ENCODE measurements around the gene DCUN1D1. TPM values are rescaled to one million over a fixed set of nuclear protein-coding genes. Genes with fewer than 3 reads are reported as not detected.

DCUN1D1 gene
- total and polyA plus RNA-seq, 8 donors, result 7.0 to 56.4 (median 14.5) TPM

DNA sequence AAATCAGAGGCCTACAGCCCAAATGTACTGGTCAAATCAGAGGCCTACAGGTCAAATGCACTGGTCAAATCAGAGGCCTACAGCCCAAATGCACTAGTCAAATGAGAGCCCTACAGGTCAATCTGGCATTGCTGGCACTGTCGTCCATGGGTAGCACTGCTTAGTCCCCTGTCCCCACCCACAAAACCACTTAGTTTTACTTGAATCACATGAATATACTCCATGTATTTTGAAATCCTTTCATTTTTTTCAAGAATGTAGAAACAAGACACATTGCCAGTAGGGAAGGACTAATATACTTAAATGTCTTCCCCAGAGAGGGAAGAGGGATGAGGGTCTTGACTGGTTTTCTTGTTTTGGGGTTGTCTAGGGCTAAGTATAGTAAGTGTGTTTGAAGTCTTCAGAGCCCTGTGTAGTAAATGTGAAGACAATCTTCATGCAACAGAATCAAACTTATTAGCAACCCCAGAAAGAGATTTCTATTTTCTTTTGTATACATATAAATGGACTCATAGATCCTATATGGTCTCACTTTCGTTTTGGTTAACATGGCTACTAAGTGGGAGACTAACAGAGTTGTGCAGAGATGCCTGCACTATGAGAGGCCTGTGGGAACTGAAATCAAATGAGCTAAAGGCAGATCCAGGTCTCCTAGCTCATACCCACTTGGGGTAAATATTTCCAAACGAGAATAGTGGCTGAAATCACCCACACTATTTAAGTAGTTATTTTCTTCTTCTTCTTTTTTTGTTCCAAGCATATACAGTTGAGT is 38.3 kb upstream of the DCUN1D1 start:
- TF ChIP-seq POLR2AphosphoS5 (IDR thresholded peaks at IDR 0.05) (no peak), POLR2A (IDR thresholded peaks at IDR 0.05) (no peak), EP300 (IDR thresholded peaks at IDR 0.05) (no peak)
- TF ChIP-seq, protein P1, sequence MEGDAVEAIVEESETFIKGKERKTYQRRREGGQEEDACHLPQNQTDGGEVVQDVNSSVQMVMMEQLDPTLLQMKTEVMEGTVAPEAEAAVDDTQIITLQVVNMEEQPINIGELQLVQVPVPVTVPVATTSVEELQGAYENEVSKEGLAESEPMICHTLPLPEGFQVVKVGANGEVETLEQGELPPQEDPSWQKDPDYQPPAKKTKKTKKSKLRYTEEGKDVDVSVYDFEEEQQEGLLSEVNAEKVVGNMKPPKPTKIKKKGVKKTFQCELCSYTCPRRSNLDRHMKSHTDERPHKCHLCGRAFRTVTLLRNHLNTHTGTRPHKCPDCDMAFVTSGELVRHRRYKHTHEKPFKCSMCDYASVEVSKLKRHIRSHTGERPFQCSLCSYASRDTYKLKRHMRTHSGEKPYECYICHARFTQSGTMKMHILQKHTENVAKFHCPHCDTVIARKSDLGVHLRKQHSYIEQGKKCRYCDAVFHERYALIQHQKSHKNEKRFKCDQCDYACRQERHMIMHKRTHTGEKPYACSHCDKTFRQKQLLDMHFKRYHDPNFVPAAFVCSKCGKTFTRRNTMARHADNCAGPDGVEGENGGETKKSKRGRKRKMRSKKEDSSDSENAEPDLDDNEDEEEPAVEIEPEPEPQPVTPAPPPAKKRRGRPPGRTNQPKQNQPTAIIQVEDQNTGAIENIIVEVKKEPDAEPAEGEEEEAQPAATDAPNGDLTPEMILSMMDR (IDR thresholded peaks at IDR 0.05), result no peak
- Histone ChIP-seq H3K4me3 (no peak overlapping the region), H3K27ac (no peak overlapping the region), H3K36me3 (peaks cover 41 to 88% (median 85%) of the 10 kb centered on the region in 4 donors), H3K27me3 (no peaks in the 10 kb centered on the region), H3K4me1 (peaks cover 0 to 3% (median 0%) of the 10 kb centered on the region in 4 donors), H3K9me3 (no peaks in the 10 kb centered on the region)
- WGBS, 5 donors, result 91 to 97% (median 96%) methylated on average over 3 of the region's 3 CpGs
- intact Hi-C loops (cut with DNase I; ENCODE audit: low total_unique reads), result no loop called here
- no peak for DNase-seq

DNA sequence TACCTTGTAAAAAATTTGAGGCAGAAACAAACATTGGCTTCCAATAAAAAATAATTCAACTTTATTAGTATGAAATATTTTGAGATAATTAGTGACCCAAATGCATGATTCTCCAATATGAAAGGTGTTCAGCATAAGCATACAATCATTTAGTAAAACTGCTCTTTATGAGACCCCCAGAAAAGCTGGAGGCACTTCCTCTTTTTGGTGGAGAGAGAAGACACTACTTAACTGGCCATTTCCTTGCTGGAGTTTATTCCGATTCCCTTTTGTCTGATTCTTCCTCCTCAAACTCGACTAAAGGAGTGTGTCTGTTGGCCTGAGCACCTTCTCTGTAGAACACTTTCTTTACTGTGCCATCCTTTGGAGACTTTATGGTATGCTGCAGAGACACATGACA is 34.8 kb upstream of the DCUN1D1 start:
- Histone ChIP-seq H3K4me1 (peaks cover 0 to 6% (median 1%) of the 10 kb centered on the region in 4 donors), H3K4me3 (no peak overlapping the region), H3K27me3 (no peaks in the 10 kb centered on the region), H3K27ac (no peak overlapping the region), H3K9me3 (no peaks in the 10 kb centered on the region), H3K36me3 (peaks cover 28 to 86% (median 76%) of the 10 kb centered on the region in 4 donors)
- TF ChIP-seq POLR2A (IDR thresholded peaks at IDR 0.05) (no peak), POLR2AphosphoS5 (IDR thresholded peaks at IDR 0.05) (no peak), EP300 (IDR thresholded peaks at IDR 0.05) (no peak)
- TF ChIP-seq, protein P1 (IDR thresholded peaks at IDR 0.05), result no peak
- intact Hi-C loops (cut with DNase I; ENCODE audit: low total_unique reads), result no loop called here
- 68 to 89% (median 84%) methylated on average over 2 of the region's 2 CpGs for WGBS, 5 donors
- no peak for DNase-seq

DNA sequence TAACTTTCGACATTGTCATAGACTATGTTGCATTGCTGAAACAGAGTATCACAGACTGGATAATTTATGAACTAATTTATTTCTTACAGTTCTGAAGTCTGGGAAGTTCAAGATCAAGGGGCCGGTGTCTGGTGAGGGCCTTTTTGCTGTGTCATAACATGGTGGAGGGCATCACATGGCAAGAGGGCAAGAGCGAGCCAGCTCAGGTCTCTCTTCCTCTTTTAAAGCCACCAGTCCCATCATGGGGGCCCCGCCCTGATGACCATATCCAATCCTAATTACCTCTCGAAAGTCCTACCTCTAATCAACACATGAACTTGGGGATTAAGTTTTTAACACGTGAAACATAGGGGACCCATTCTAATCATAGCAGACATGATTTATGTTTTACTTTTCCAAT is 33.5 kb upstream of the DCUN1D1 start:
- no peak for DNase-seq
- TF ChIP-seq POLR2AphosphoS5 (IDR thresholded peaks at IDR 0.05), result no peak
- no peak for TF ChIP-seq EP300 (IDR thresholded peaks at IDR 0.05)
- no peak for TF ChIP-seq POLR2A (IDR thresholded peaks at IDR 0.05)
- TF ChIP-seq, protein P1 (IDR thresholded peaks at IDR 0.05), result no peak
- no peak overlapping the region for H3K27ac ChIP-seq
- H3K36me3 ChIP-seq, result peaks cover 16 to 73% (median 62%) of the 10 kb centered on the region in 4 donors
- no peaks in the 10 kb centered on the region for H3K27me3 ChIP-seq
- peaks cover 0 to 17% (median 8%) of the 10 kb centered on the region in 4 donors for H3K4me1 ChIP-seq
- no peaks in the 10 kb centered on the region for H3K9me3 ChIP-seq
- no peak overlapping the region for H3K4me3 ChIP-seq
- WGBS, 5 donors, result 89 to 96% (median 93%) methylated on average over 6 of the region's 6 CpGs
- intact Hi-C loops (cut with DNase I; ENCODE audit: low total_unique reads), result no loop called here

DNA sequence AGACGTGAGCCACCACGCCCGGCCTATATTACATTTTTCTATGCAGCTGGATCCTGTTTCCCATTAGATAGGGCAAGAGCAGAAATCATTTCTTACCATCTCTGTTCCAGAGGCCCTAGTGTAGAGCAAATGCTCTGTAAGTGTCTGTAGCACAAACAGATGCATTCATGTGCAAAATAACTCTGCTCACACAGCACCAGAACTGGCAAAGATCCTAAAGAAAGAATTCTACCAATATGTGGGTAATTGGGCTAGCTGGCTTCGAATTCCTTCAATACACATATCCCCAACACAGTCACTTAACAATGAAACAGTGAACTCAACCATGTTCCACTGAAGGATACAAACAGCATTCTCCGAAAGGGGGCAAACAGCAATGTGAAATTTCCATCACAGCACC is 32.7 kb upstream of the DCUN1D1 start:
- intact Hi-C loops (cut with DNase I; ENCODE audit: low total_unique reads), result no loop called here

More for the DNA sequence above, 32.7 kb upstream of the DCUN1D1 start:
- H3K36me3 ChIP-seq, result peaks cover 16 to 68% (median 57%) of the 10 kb centered on the region in 4 donors
- H3K9me3 ChIP-seq, result no peaks in the 10 kb centered on the region
- H3K27me3 ChIP-seq, result no peaks in the 10 kb centered on the region
- TF ChIP-seq POLR2AphosphoS5 (IDR thresholded peaks at IDR 0.05) (no peak), EP300 (IDR thresholded peaks at IDR 0.05) (no peak), POLR2A (IDR thresholded peaks at IDR 0.05) (no peak)
- TF ChIP-seq, protein P1 (IDR thresholded peaks at IDR 0.05), result no peak
- no peak overlapping the region for H3K4me3 ChIP-seq
- DNase-seq, result no peak
- no peak overlapping the region for H3K27ac ChIP-seq
- H3K4me1 ChIP-seq, result peaks cover 0 to 17% (median 8%) of the 10 kb centered on the region in 4 donors
- WGBS, 5 donors, result 92 to 96% (median 95%) methylated on average over 5 of the region's 5 CpGs
